GM19468 (cell line): ENCODE measurements around the gene TMEM50B.
"Not testable (repeated sequence)": the region's sequence is repeated elsewhere in the genome, so short reads cannot be mapped to it uniquely, and the experiment has no call there.

ENCODE experiments used
- ATAC-seq: cut with Tn5 transposase; IDR thresholded peaks from one replicate; pipeline ENCODE4 v1.9.1; 2021; ENCODE audit warnings: mild to moderate bottlenecking, moderate library complexity, moderate number of reproducible peaks; ENCODE audit not compliant: unreplicated experiment; ENCODE audit errors: extremely low read depth

The TMEM50B gene

GRCh38 chr21:33478935-33479678 lies 667 bp downstream of the TMEM50B start:
- no peak for ATAC-seq

- ATAC-seq = no peak
Measured at GRCh38 chr21:33478182-33478581, 1.6 kb downstream of the TMEM50B start.

GRCh38 chr21:33477066-33477465 lies 2.7 kb downstream of the TMEM50B start:
- no peak for ATAC-seq

- no peak for ATAC-seq
Measured at GRCh38 chr21:33473344-33473743, 6.4 kb downstream of the TMEM50B start.

- no peak for ATAC-seq
Measured at GRCh38 chr21:33470701-33471100, 9.1 kb downstream of the TMEM50B start.

GRCh38 chr21:33469183-33469582 lies 10.6 kb downstream of the TMEM50B start:
- ATAC-seq = not testable (repeated sequence)

GRCh38 chr21:33461538-33462250 lies 18.1 kb downstream of the TMEM50B start:
- no peak for ATAC-seq

- ATAC-seq = no peak
Measured at GRCh38 chr21:33458861-33459260, 20.9 kb downstream of the TMEM50B start.

- ATAC-seq = no peak
Measured at GRCh38 chr21:33455686-33456446, 23.9 kb downstream of the TMEM50B start.

- no peak for ATAC-seq
Measured at GRCh38 chr21:33452362-33452761, 27.4 kb downstream of the TMEM50B start.

- ATAC-seq = no peak
Measured at GRCh38 chr21:33451634-33452071, 28.1 kb downstream of the TMEM50B start.

GRCh38 chr21:33449616-33450015 lies 30.2 kb downstream of the TMEM50B start:
- no peak for ATAC-seq

- not testable (repeated sequence) for ATAC-seq
Measured at GRCh38 chr21:33446620-33447019, 33.2 kb downstream of the TMEM50B start.

- no peak for ATAC-seq
Measured at GRCh38 chr21:33444499-33444898, 35.3 kb downstream of the TMEM50B start.

GRCh38 chr21:33443194-33443593 lies 36.6 kb downstream of the TMEM50B start:
- ATAC-seq = no peak

- ATAC-seq = no peak
Measured at GRCh38 chr21:33441489-33442477, 38.0 kb downstream of the TMEM50B start.

GRCh38 chr21:33437140-33437539 lies 42.6 kb downstream of the TMEM50B start:
- ATAC-seq = no peak

- ATAC-seq = peak; percentile 73
Measured at GRCh38 chr21:33434770-33435360, 44.9 kb downstream of the TMEM50B start.

GRCh38 chr21:33433425-33434114 lies 46.2 kb downstream of the TMEM50B start:
- no peak for ATAC-seq
